ENCODE data around the gene SIGLEC8. TPM values are rescaled to one million over a fixed set of nuclear protein-coding genes. Genes with fewer than 3 reads are reported as not detected.

The SIGLEC8 gene
- total RNA-seq, 2 donors from 2014 or later: 0.08 to 0.26 TPM

DNA sequence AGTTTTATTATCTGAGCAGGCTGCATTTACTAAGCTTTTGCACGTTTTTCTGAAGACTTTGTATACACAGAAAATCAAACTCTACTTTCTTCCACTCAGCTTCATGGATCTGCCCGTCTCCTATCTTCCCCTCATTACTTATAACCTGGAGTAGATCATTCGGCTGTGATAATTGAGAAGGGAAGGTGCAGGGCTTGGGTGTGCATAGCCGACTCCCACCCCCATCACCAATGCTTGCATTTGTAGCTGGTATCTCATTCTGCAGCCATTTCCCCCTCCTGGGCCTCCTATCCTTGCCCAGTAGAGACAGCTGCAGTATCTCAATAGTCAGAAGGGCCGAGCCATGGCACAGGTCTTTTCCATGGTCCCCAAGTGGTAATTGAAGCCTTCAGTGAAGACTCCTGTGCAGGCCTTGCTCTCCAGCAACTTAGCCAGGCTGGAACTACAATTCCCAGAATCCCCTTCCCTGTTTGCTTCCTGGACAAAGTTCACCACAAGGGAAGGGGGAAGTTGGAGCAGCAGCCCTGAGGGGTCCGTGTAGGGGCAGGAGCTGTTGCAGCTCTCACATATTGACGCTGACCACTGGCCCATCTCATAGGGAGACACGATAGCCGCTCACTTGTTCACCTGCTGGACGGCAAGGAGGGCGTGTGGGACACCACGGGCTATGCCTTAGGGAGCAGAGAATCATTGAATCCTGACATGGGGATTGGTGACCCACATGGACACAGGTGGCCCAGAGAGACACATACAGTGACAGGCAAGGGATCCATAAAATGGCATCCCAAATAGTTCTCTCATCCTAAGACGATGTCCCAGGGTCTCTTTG, 2.1 kb upstream of the SIGLEC8 start:
- no peaks in the 10 kb centered on the region for H3K36me3 ChIP-seq
- no peak for TF ChIP-seq CTCF (IDR thresholded peaks at IDR 0.05)
- no peaks in the 10 kb centered on the region for H3K27me3 ChIP-seq
- no peaks in the 10 kb centered on the region for H3K4me1 ChIP-seq
- no peak for DNase-seq (ENCODE audit: low spot score)
- no peaks in the 10 kb centered on the region for H3K9me3 ChIP-seq
- H3K27ac ChIP-seq: no peak overlapping the region
- peak overlapping the region in 1 of 2 donors; percentile 16 for H3K4me3 ChIP-seq

DNA sequence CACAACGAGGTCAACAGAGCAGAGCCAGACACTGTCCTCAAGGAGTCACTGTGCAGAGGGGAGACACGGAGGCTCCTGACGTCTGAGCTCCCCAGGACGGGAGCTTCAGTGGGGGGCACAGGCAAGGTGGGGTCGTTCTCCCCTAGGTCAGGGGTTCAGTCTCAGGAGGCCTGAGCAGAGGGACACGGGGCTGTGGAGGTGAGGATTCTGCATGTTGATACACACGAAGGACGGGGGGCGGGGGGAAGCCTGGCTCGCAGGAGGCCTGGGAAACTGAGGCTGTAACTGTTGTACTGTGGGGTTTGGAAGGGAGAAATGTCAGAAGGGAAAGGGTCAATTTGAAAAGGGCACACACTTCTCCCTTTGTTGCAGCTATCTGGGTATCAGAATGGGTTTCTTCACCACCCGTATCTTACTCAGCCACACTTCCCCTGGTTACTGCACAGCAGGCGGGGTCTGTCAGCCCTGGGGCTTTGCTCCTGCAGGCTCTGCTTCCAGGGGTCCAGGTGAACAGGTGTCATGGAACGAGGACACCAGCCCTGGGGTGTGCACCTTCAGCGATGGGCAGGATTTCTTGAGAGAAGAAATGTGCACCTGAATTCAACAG, 748 bp upstream of the SIGLEC8 start:
- no peaks in the 10 kb centered on the region for H3K27me3 ChIP-seq
- H3K4me1 ChIP-seq: no peaks in the 10 kb centered on the region
- H3K9me3 ChIP-seq: no peaks in the 10 kb centered on the region
- no peaks in the 10 kb centered on the region for H3K36me3 ChIP-seq
- no peak overlapping the region for H3K4me3 ChIP-seq
- DNase-seq (ENCODE audit: low spot score): no peak
- no peak overlapping the region for H3K27ac ChIP-seq
- TF ChIP-seq CTCF (IDR thresholded peaks at IDR 0.05): no peak

- H3K27ac ChIP-seq: no peak overlapping the region
Observed at GRCh38 chr19:51457351-51458013, 772 bp downstream of the SIGLEC8 start.

GRCh38 chr19:51456541-51457290, 1.5 kb downstream of the SIGLEC8 start:
- no peak overlapping the region for H3K4me3 ChIP-seq
- H3K27me3 ChIP-seq: no peaks in the 10 kb centered on the region
- no peak for TF ChIP-seq CTCF (IDR thresholded peaks at IDR 0.05)
- no peaks in the 10 kb centered on the region for H3K36me3 ChIP-seq
- H3K4me1 ChIP-seq: no peaks in the 10 kb centered on the region
- no peak for DNase-seq (ENCODE audit: low spot score)
- no peak overlapping the region for H3K27ac ChIP-seq
- no peaks in the 10 kb centered on the region for H3K9me3 ChIP-seq

More at GRCh38 chr19:51457351-51458013, 772 bp downstream of the SIGLEC8 start:
- no peak for TF ChIP-seq CTCF (IDR thresholded peaks at IDR 0.05)
- Histone ChIP-seq H3K36me3 (no peaks in the 10 kb centered on the region), H3K4me3 (no peak overlapping the region), H3K4me1 (no peaks in the 10 kb centered on the region), H3K9me3 (no peaks in the 10 kb centered on the region), H3K27me3 (no peaks in the 10 kb centered on the region)
- DNase-seq (ENCODE audit: low spot score): no peak

- H3K27ac ChIP-seq: no peak overlapping the region
- no peaks in the 10 kb centered on the region for H3K36me3 ChIP-seq
- TF ChIP-seq CTCF (IDR thresholded peaks at IDR 0.05): no peak
- DNase-seq (ENCODE audit: low spot score): no peak
- no peaks in the 10 kb centered on the region for H3K9me3 ChIP-seq
- H3K4me1 ChIP-seq: no peaks in the 10 kb centered on the region
- H3K4me3 ChIP-seq: no peak overlapping the region
- no peaks in the 10 kb centered on the region for H3K27me3 ChIP-seq
Observed at GRCh38 chr19:51450730-51451307, 7.4 kb downstream of the SIGLEC8 start.

All from right atrium auricular region (tissue), 2 donors.